ENCODE results near the gene WDR88. TPM values are rescaled to one million over a fixed set of nuclear protein-coding genes. Genes with fewer than 3 reads are reported as not detected.

WDR88 gene
- total and polyA plus RNA-seq, 2 of the 13 experiments (the other 11 are each of a cell fraction or from before 2014, with no cell fraction given): not detected

GRCh38 chr19:33194886-33195644 is 63.2 kb downstream of the WDR88 start (continued):
- TF ChIP-seq MXI1 (IDR thresholded peaks at IDR 0.05; ENCODE audit: borderline replicate concordance, low read depth, low read length) (peak; percentile 18; the same call in 1 of the 3 replicates), ZNF776 (CRISPR knock-in tag; IDR thresholded peaks at IDR 0.05) (peak; percentile 36; the same call in 1 of the 2 replicates), LCORL (IDR thresholded peaks at IDR 0.05) (no peak), LCORL (CRISPR knock-in tag; IDR thresholded peaks at IDR 0.05) (peak; percentile 82), GPBP1L1 (CRISPR knock-in tag; IDR thresholded peaks at IDR 0.05) (no peak), ZFP91 (CRISPR knock-in tag; IDR thresholded peaks at IDR 0.05; ENCODE audit: borderline replicate concordance) (peak; percentile 26; the same call in 1 of the 2 replicates), ZMYM4 (CRISPR knock-in tag; IDR thresholded peaks at IDR 0.05) (no peak), ZNF703 (CRISPR knock-in tag; IDR thresholded peaks at IDR 0.05; ENCODE audit: borderline replicate concordance) (0 out of 2 replicates have a peak, but pooled peaks have one; percentile 61), POLR2G (IDR thresholded peaks at IDR 0.05; ENCODE audit: low read depth, low read length) (peak; percentile 63), THRA (CRISPR knock-in tag; IDR thresholded peaks at IDR 0.05; ENCODE audit: borderline replicate concordance) (peak; percentile 81; the same call in 1 of the 2 replicates), HNF4A (CRISPR knock-in tag; IDR thresholded peaks at IDR 0.05) (0 out of 2 replicates have a peak, but pooled peaks have one; percentile 35), YY1 (IDR thresholded peaks at IDR 0.05; ENCODE audit: insufficient read depth, insufficient replicate concordance, low read depth, low read length) (peak; percentile 26), HMGXB4 (CRISPR knock-in tag; IDR thresholded peaks at IDR 0.05; ENCODE audit: borderline replicate concordance in 1 of 2, low read depth in 1 of 2) (peak in 1 of 2 experiments; percentile 60; a peak in 1 of 4 replicates), CBX1 (IDR thresholded peaks at IDR 0.05; ENCODE audit: low read depth) (no peak), SALL2 (CRISPR knock-in tag; IDR thresholded peaks at IDR 0.05) (0 out of 2 replicates have a peak, but pooled peaks have one; percentile 20), RARA (CRISPR knock-in tag; IDR thresholded peaks at IDR 0.05) (peak; percentile 75; the same call in 1 of the 2 replicates), ZNF30 (CRISPR knock-in tag; IDR thresholded peaks at IDR 0.05) (no peak), GFI1 (CRISPR knock-in tag; IDR thresholded peaks at IDR 0.05; ENCODE audit: borderline replicate concordance) (0 out of 2 replicates have a peak, but pooled peaks have one; percentile 24), ZBTB8A (CRISPR knock-in tag; IDR thresholded peaks at IDR 0.05; ENCODE audit: borderline replicate concordance, low read depth) (no peak), ZNF501 (CRISPR knock-in tag; IDR thresholded peaks at IDR 0.05) (peak; percentile 25; the same call in 1 of the 2 replicates), ZSCAN31 (CRISPR knock-in tag; IDR thresholded peaks at IDR 0.05; ENCODE audit: low read depth) (peak; percentile 56; the same call in 1 of the 2 replicates), SOX13 (IDR thresholded peaks at IDR 0.05) (no peak), SOX13 (CRISPR knock-in tag; conservative IDR thresholded peaks at IDR 0.05 in 1 of 2, IDR thresholded peaks at IDR 0.05 in 1 of 2) (peak in 1 of 2 experiments; percentile 23; a peak in 1 of 4 replicates)
